GM10266 (cell line): ENCODE measurements around the gene FBXO36.

Source experiments
- DNase-seq: peaks from one replicate; pipeline ENCODE4 v3.0.0; 2012; ENCODE audit errors: extremely low spot score
- TF ChIP-seq, protein P1 (sequence below): IDR thresholded peaks from 2 replicates; pipeline ENCODE4 v1.5.1; 2012; ENCODE audit warnings: mild to moderate bottlenecking, low read depth; ENCODE audit not compliant: control insufficient read depth, insufficient read depth; ENCODE audit errors: missing control alignments

The FBXO36 gene

DNA sequence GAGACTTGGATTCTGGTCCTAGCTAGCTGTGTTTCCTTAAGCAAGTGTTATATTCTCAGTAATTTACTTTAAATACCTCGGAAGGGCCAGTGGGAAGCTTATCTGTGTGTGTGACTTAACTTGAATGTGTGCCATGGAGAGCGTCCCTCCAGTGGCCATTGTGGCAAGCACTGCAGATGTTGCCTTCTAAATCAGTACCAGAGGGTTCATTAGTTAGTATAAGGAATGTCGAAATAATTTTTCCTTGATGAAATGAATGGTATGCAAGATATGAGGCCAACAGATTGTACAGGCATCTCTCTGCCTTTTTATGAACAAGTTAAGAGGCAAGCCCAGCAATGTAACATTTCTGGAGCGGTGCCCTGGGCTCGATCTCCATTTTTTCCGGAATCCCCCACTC, 52.0 kb downstream of the FBXO36 start:
- TF ChIP-seq, protein P1, sequence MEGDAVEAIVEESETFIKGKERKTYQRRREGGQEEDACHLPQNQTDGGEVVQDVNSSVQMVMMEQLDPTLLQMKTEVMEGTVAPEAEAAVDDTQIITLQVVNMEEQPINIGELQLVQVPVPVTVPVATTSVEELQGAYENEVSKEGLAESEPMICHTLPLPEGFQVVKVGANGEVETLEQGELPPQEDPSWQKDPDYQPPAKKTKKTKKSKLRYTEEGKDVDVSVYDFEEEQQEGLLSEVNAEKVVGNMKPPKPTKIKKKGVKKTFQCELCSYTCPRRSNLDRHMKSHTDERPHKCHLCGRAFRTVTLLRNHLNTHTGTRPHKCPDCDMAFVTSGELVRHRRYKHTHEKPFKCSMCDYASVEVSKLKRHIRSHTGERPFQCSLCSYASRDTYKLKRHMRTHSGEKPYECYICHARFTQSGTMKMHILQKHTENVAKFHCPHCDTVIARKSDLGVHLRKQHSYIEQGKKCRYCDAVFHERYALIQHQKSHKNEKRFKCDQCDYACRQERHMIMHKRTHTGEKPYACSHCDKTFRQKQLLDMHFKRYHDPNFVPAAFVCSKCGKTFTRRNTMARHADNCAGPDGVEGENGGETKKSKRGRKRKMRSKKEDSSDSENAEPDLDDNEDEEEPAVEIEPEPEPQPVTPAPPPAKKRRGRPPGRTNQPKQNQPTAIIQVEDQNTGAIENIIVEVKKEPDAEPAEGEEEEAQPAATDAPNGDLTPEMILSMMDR, result no peak
- no peak for DNase-seq

DNA sequence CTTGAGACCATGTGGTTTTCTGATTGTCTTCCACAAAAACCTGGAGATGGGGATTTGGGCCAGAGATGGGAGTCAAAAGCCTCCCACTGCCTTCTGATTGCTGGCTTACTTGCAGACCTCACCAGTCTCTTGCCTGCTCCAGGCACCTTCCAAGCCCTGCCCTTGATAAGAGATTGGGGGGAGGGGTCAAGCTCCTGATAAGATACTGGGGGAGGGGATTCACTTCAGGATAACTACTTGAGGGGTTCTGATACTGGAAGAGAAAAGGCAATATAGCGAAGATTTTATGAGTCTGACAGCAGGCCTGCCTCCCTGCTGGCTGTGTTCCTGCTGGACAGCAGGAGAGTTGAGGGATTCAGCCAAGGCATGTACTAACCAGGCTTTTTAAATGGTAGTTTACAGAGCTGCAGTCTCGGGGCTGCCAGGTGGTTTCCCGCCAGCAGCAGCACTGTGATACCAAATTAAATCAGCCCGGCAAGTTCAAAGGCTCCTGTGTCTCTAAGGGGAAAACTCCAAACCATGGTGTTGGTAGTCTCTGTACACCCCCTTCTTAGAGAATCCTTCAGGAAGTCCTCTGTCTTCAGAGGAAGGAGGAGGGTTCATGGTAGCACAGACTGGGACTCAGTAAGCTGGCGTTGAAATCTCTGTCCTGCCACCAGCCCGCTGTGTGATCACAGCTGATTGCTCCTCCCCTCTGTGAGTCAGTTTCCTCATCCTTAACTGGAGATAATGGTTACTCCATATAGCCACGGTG, 58.3 kb downstream of the FBXO36 start:
- DNase-seq, result peak; percentile 45

DNA sequence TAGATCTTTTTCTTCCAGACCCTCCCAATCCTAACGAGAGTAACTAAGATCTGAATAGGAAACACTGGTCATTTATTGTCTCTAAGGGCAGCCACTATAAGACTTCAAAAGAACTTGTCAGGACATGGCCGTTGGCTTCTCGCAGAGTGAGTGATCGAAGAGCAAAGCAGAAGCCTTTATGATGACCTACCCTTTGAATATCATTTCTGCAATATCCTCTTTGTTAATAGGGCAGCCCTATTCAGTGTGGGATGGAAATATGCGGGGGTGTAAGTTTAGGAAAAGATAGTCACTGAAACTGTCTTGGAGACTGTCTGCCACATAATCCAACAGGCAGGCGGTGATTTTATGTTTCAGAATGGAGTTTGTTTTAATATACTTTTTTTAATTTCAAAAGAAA, 70.9 kb downstream of the FBXO36 start:
- DNase-seq, result no peak
- TF ChIP-seq, protein P1, result no peak

More for the DNA sequence above, 58.3 kb downstream of the FBXO36 start:
- TF ChIP-seq, protein P1, result no peak

DNA sequence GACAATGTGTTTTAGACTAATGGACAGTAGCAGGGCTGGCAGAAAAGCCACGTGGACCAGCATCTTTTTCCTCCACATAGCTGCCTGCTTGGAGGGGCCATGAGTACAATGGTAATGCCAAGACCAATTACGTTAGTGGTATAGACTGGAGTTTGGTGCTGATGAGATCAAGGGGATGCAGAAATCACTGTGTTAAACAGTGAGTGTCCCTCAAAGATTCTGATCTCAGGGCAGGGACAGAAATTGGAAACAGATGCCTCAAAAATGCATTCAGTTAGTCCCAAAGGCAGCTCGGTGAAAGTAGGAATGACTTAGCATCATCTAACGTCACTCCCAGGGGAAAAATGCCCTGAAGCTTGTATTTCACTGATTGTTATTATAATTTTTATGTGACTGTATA, 74.0 kb downstream of the FBXO36 start:
- no peak for DNase-seq
- TF ChIP-seq, protein P1, result no peak

DNA sequence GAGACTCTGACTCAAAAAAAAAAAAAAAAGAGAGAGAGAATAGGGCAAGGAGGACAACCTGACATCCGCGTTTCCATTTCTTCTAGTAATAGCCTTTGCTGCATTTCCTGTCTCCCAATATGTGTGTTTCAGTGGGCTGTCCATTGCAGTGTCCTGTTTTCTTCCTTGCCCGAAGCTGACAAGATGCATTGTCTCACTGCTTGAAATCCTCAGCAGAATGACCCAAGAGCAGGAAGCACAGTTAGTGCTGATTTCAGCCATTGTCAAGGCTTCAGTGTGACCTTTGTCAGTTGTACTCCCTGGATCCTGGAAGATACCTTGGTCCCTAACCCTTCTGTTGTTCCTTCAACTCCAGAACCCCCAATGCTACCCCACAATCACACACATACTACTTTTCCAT, 75.3 kb downstream of the FBXO36 start:
- DNase-seq, result no peak

DNA sequence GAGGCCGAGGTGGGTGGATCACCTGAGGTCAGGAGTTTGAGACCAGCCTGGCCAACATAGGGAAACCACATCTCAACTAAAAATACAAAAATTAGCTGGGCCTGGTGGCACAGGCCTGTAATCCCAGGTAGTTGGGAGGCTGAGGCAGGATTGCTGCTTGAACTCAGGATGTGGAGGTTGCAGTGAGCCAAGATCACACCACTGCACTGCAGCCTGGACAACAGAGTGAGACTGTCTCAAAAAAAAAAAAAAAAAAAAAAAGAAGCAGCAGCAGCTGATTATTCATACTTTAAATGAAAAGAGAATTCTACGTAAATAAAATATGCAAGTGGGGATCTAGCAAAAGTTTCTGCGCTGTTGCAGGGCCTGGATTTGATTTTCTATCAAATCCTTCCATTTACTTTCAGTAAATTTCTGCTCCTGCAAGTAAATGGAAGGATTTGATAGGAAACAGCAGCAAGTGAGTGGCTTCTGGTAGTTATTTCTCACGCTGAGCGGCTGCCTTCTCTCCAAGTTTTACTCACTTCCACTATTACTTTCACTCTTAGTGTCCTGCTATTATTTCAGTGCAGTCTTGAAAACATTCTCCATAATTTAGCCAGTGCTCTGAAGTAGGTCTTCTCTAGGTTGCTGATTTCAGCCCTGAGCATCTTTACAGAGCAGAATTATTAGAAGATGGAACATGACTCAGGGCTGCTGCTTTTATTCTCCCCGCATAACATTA, 78.0 kb downstream of the FBXO36 start:
- TF ChIP-seq, protein P1, result no peak

More for the DNA sequence above, 75.3 kb downstream of the FBXO36 start:
- TF ChIP-seq, protein P1, result no peak

More for the DNA sequence above, 78.0 kb downstream of the FBXO36 start:
- peak; percentile 67 for DNase-seq
